A549 treated with RU486 at 1 μM for 4 hours (cell line): ENCODE data around the gene LRRK1. TPM values are rescaled to one million over a fixed set of nuclear protein-coding genes. Genes with fewer than 3 reads are reported as not detected.

Experiments
- total RNA-seq: library from RNA; stranded (reverse); fragments of 200-300 nt; extraction: Qiagen RNA extraction; gene quantifications from 5 replicates; pipeline ENCODE4 v1.2.3, GENCODE V29; 2022; ENCODE audit warnings: low read depth

The LRRK1 gene, protein sequence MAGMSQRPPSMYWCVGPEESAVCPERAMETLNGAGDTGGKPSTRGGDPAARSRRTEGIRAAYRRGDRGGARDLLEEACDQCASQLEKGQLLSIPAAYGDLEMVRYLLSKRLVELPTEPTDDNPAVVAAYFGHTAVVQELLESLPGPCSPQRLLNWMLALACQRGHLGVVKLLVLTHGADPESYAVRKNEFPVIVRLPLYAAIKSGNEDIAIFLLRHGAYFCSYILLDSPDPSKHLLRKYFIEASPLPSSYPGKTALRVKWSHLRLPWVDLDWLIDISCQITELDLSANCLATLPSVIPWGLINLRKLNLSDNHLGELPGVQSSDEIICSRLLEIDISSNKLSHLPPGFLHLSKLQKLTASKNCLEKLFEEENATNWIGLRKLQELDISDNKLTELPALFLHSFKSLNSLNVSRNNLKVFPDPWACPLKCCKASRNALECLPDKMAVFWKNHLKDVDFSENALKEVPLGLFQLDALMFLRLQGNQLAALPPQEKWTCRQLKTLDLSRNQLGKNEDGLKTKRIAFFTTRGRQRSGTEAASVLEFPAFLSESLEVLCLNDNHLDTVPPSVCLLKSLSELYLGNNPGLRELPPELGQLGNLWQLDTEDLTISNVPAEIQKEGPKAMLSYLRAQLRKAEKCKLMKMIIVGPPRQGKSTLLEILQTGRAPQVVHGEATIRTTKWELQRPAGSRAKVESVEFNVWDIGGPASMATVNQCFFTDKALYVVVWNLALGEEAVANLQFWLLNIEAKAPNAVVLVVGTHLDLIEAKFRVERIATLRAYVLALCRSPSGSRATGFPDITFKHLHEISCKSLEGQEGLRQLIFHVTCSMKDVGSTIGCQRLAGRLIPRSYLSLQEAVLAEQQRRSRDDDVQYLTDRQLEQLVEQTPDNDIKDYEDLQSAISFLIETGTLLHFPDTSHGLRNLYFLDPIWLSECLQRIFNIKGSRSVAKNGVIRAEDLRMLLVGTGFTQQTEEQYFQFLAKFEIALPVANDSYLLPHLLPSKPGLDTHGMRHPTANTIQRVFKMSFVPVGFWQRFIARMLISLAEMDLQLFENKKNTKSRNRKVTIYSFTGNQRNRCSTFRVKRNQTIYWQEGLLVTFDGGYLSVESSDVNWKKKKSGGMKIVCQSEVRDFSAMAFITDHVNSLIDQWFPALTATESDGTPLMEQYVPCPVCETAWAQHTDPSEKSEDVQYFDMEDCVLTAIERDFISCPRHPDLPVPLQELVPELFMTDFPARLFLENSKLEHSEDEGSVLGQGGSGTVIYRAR (N-terminal part only)
- 15.3 to 23.8 TPM (median 20.7 TPM) in 5 replicates for total RNA-seq

GRCh38 chr15:100918690-100919480, at the start of gene LRRK1:
TSS of gene LRRK1 (plus strand) at chr15:100919357. CDS start at chr15:100924633, 5,276 bp downstream.

GRCh38 chr15:100879464-100880138, 39.6 kb upstream of the LRRK1 start, which contains the start of gene ALDH1A3:
TSS of gene ALDH1A3 (plus strand) at chr15:100879831. CDS start at chr15:100879908, 77 bp downstream.

Other genes starting within 250 kb of the LRRK1 start
- 15.6 to 26.0 TPM (median 18.8 TPM) in 5 replicates for gene ALDH1A3, start 39.5 kb upstream of the LRRK1 start, total RNA-seq